HCT116 (cell line): ENCODE measurements around the gene MAPKAP1. TPM values are rescaled to one million over a fixed set of nuclear protein-coding genes. Genes with fewer than 3 reads are reported as not detected.
A peak's percentile ranks its signal among the peaks of the same experiment; 100 is the strongest.

ENCODE experiments used
- ATAC-seq: fragments of 200-7000 bp; cut with Tn5 transposase; 2 replicates; pipeline ENCODE4 v1.9.1; 2020; ENCODE audit warnings: mild to moderate bottlenecking, moderate library complexity
- BruUV-seq: library from RNA; stranded (reverse); fragments of 400-500 nt; replicated peaks from 2 replicates; lab custom pipeline; 2021; lab: Mats Ljungman, UMichigan
- CTCF ChIA-PET: fragments of 300-600 bp; sonication (Branson Sonifier 250); formaldehyde crosslinking; loops from one replicate; lab custom pipeline; 2021; ENCODE audit warnings: antibody characterized with exemption; lab: Charles Lee
- POLR2A ChIA-PET: fragments of 300-600, 350-600 bp; sonication (Branson Sonifier 250); formaldehyde crosslinking; loops from one replicate; lab custom pipeline; 2021; ENCODE audit warnings: antibody characterized with exemption; lab: Charles Lee
- RAD21 ChIA-PET, 2 experiments: fragments of 300-600 bp; sonication (Branson Sonifier 250); formaldehyde crosslinking; loops; one replicate each; lab custom pipeline; 2023; ENCODE audit warnings: low total read pairs in 2 of 2; ENCODE audit not compliant: uncharacterized antibody in 2 of 2, unreplicated experiment in 2 of 2, low non-redundant PET in 1 of 2; lab: Charles Lee
- DNase-seq: peaks from one replicate; pipeline ENCODE4 v3.0.0-alpha.2; 2010; ENCODE audit warnings: low read depth, low spot score
- H2AFZ ChIP-seq: fragments of 200-600 bp; shearing (Covaris generic), sonication (generic); 2 replicates; pipeline ENCODE4 v1.6.1; 2017; ENCODE audit warnings: low read depth, mixed run types, mixed read lengths, antibody characterized with exemption, low read length; ENCODE audit not compliant: poor library complexity, severe bottlenecking
- H3K27ac ChIP-seq: 2 replicates; pipeline ENCODE4 v1.5.1; 2012; ENCODE audit warnings: low read depth, low read length
- H3K27me3 ChIP-seq: fragments of 200-600 bp; sonication (generic); 2 replicates; pipeline ENCODE4 v1.6.1; 2016; ENCODE audit warnings: mixed run types, low read length, mixed read lengths; ENCODE audit not compliant: insufficient read depth
- H3K36me3 ChIP-seq, 2 experiments: fragments of 200-500 bp in 1 of 2; fragments of 200-600 bp in 1 of 2; sonication (Bioruptor generic) in 1 of 2; sonication (generic) in 1 of 2; 2 replicates each; pipeline versions ENCODE4 v1.5.1 to v1.6.1; 2014 to 2016; ENCODE audit warnings: low read length in 2 of 2, inconsistent platforms in 1 of 2, mixed read lengths in 1 of 2, mixed run types in 1 of 2; ENCODE audit not compliant: insufficient read depth in 2 of 2, control insufficient read depth in 1 of 2
- H3K4me1 ChIP-seq, 2 experiments: fragments of 200-600 bp in 1 of 2; sonication (generic) in 1 of 2; 2 replicates each; pipeline versions ENCODE4 v1.5.1 to v1.6.1; 2012 to 2017; ENCODE audit warnings: low read length in 2 of 2, inconsistent platforms in 1 of 2, mild to moderate bottlenecking in 1 of 2, mixed read lengths in 1 of 2, mixed run types in 1 of 2, moderate library complexity in 1 of 2; ENCODE audit not compliant: insufficient read depth in 2 of 2, control insufficient read depth in 1 of 2
- H3K4me2 ChIP-seq: fragments of 200-600 bp; sonication (generic); 2 replicates; pipeline ENCODE4 v1.6.1; 2017; ENCODE audit warnings: mixed run types, low read length, mixed read lengths
- H3K4me3 ChIP-seq, 2 experiments: fragments of 200-600 bp in 1 of 2; sonication (generic) in 1 of 2; replicated peaks in 1 of 2; 2 replicates each; pipeline ENCODE4 v1.5.1; 2011 to 2016; ENCODE audit warnings: low read length in 2 of 2, control low read depth in 1 of 2, low read depth in 1 of 2, mild to moderate bottlenecking in 1 of 2, mixed read lengths in 1 of 2, mixed run types in 1 of 2
- H3K79me2 ChIP-seq: fragments of 200-600 bp; sonication (generic); 2 replicates; pipeline ENCODE4 v1.6.1; 2017; ENCODE audit warnings: mild to moderate bottlenecking, mixed run types, low read length, moderate library complexity, mixed read lengths; ENCODE audit not compliant: insufficient read depth
- H3K9ac ChIP-seq: fragments of 200-600 bp; sonication (generic); 2 replicates; pipeline ENCODE4 v1.6.1; 2016; ENCODE audit warnings: low read length, mixed read lengths
- H3K9me2 ChIP-seq: fragments of 200-600 bp; sonication (generic), shearing (Covaris generic); 2 replicates; pipeline ENCODE4 v1.6.1; 2017; ENCODE audit warnings: mixed run types, mild to moderate bottlenecking, moderate library complexity; ENCODE audit not compliant: insufficient read depth
- H3K9me3 ChIP-seq, 2 experiments: fragments of 200-500 bp in 1 of 2; fragments of 200-600 bp in 1 of 2; sonication (Bioruptor generic) in 1 of 2; sonication (generic) in 1 of 2; 2 replicates each; pipeline ENCODE4 v1.6.1; 2014 to 2017; ENCODE audit warnings: low read length in 2 of 2, mixed read lengths in 2 of 2, inconsistent platforms in 1 of 2, low read depth in 1 of 2, mild to moderate bottlenecking in 1 of 2, mixed run types in 1 of 2, moderate library complexity in 1 of 2; ENCODE audit not compliant: control insufficient read depth in 1 of 2, insufficient read depth in 1 of 2
- H4K20me1 ChIP-seq: fragments of 200-600 bp; sonication (generic), shearing (Covaris generic); 2 replicates; pipeline ENCODE4 v1.6.1; 2017; ENCODE audit warnings: mixed run types, mild to moderate bottlenecking, moderate library complexity; ENCODE audit not compliant: insufficient read depth
- EGR1 ChIP-seq: IDR thresholded peaks from 2 replicates; pipeline ENCODE4 v1.6.1; 2012; ENCODE audit warnings: low read depth
- FOSL1 ChIP-seq: IDR thresholded peaks from 2 replicates; pipeline ENCODE4 v1.6.1; 2012; ENCODE audit warnings: low read depth
- JUND ChIP-seq: IDR thresholded peaks from 2 replicates; pipeline ENCODE4 v1.6.1; 2012
- SP1 ChIP-seq: IDR thresholded peaks from 2 replicates; pipeline ENCODE4 v1.6.1; 2012; ENCODE audit warnings: low read depth
- SRF ChIP-seq: IDR thresholded peaks from 2 replicates; pipeline ENCODE4 v1.6.1; 2012; ENCODE audit warnings: low read depth
- intact Hi-C: fragments of 100-400 bp; cut with micrococcal nuclease; formaldehyde crosslinking; loops from 2 replicates; pipeline ENCODE4 v1.10.0; 2022
- total RNA-seq: library from RNA; stranded (reverse); gene quantifications from one replicate; pipeline ENCODE4 v1.2.1, GENCODE V29; 2021; ENCODE audit not compliant: unreplicated experiment
- TF ChIP-seq, protein P1 (sequence below): IDR thresholded peaks from 2 replicates; pipeline ENCODE4 v1.6.1; 2012
- TF ChIP-seq, protein P2 (sequence below): IDR thresholded peaks from 2 replicates; pipeline ENCODE4 v1.6.1; 2011; ENCODE audit warnings: mild to moderate bottlenecking, low read length, moderate library complexity; ENCODE audit not compliant: insufficient replicate concordance; ENCODE audit errors: extremely low read depth

The MAPKAP1 gene
- total RNA-seq, 1 experiment from 2014 or later, result 72.5 TPM

GRCh38 chr9:125536167-125536772 lies 170.7 kb downstream of the MAPKAP1 start:
- H3K9me2 ChIP-seq, result no peaks in the 10 kb centered on the region
- no peak for DNase-seq
- BruUV-seq, result no TSS peak
- H3K4me1 ChIP-seq, result peaks cover 32 to 45% of the 10 kb centered on the region in 2 experiments
- H3K9ac ChIP-seq, result no peak overlapping the region
- ChIA-PET RAD21 (no interaction called here), CTCF (interaction anchor here (1.2 to 1.3 kb wide), 2 partner anchors 15 to 108 kb away, joined by 3 read pairs; no protein-coding TSS in a partner anchor), POLR2A (no interaction called here)
- no peak overlapping the region for H3K27ac ChIP-seq
- H3K9me3 ChIP-seq, result no peaks in the 10 kb centered on the region
- intact Hi-C loops, result no loop called here
- no peaks in the 10 kb centered on the region for H3K27me3 ChIP-seq
- H3K4me2 ChIP-seq, result peak overlapping the region; percentile 54
- no peaks in the 10 kb centered on the region for H3K36me3 ChIP-seq
- no peak overlapping the region for H2AFZ ChIP-seq
- peak; percentile 62 for ATAC-seq
- H3K79me2 ChIP-seq, result no peaks in the 10 kb centered on the region
- TF ChIP-seq FOSL1 (no peak), SP1 (peak; percentile 48), JUND (peak; percentile 49)
- TF ChIP-seq, all 23 proteins: peak for 2
- no peaks in the 10 kb centered on the region for H4K20me1 ChIP-seq
- H3K4me3 ChIP-seq, result no peak overlapping the region

DNA sequence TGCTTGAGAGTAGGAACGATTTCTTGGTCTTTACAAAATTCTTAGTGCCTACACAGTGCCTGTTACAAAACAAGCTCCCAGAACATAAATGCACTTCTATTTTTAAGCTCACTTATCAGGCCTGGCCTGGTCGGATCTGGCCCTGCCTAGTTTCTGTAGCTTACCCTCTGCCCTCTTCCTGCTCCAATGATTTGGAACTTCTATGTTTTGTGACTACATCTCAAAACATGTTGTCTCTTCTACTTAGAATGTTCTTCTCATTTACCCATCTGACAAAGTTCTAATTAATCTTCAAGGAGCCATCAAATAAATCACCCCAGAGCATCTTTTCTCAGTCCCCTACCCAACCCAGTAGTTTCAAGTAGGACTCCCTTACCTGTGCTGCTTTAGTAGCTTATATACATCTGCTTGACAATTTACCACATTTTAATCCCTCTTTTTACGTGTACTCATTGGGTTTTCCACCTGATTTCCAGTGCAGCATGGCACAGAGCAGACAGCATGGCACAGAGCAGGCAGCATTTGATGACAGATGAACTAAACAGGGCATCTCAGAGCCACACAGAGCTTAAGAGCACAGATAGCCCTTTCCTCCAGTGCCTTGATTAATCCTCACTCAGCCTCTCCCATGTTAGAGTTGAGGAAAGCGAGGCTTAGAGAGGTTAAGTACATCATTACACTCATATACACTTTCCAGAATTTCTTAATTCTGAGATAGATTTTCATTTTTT lies 171.9 kb downstream of the MAPKAP1 start:
- Histone ChIP-seq H2AFZ (no peak overlapping the region), H3K79me2 (no peaks in the 10 kb centered on the region), H3K27ac (no peak overlapping the region), H3K4me3 (no peak overlapping the region), H3K9ac (no peak overlapping the region), H3K36me3 (no peaks in the 10 kb centered on the region), H4K20me1 (no peaks in the 10 kb centered on the region), H3K4me1 (peaks cover 32 to 37% of the 10 kb centered on the region in 2 experiments), H3K9me3 (no peaks in the 10 kb centered on the region), H3K9me2 (no peaks in the 10 kb centered on the region), H3K27me3 (no peaks in the 10 kb centered on the region), H3K4me2 (no peak overlapping the region)
- BruUV-seq, result no TSS peak
- ATAC-seq (no peak), DNase-seq (no peak)
- ChIA-PET POLR2A (no interaction called here), RAD21 (no interaction called here), CTCF (interaction anchor here (1.3 kb wide), 1 partner anchor 16 kb away, joined by 3 read pairs; no protein-coding TSS in a partner anchor)
- no peak for TF ChIP-seq SRF
- TF ChIP-seq, protein P1, sequence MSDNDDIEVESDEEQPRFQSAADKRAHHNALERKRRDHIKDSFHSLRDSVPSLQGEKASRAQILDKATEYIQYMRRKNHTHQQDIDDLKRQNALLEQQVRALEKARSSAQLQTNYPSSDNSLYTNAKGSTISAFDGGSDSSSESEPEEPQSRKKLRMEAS, result no peak
- TF ChIP-seq EGR1, result no peak
- TF ChIP-seq, protein P2, sequence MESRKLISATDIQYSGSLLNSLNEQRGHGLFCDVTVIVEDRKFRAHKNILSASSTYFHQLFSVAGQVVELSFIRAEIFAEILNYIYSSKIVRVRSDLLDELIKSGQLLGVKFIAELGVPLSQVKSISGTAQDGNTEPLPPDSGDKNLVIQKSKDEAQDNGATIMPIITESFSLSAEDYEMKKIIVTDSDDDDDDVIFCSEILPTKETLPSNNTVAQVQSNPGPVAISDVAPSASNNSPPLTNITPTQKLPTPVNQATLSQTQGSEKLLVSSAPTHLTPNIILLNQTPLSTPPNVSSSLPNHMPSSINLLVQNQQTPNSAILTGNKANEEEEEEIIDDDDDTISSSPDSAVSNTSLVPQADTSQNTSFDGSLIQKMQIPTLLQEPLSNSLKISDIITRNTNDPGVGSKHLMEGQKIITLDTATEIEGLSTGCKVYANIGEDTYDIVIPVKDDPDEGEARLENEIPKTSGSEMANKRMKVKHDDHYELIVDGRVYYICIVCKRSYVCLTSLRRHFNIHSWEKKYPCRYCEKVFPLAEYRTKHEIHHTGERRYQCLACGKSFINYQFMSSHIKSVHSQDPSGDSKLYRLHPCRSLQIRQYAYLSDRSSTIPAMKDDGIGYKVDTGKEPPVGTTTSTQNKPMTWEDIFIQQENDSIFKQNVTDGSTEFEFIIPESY, result no peak
- intact Hi-C loops, result no loop called here
